Trophoblast cell (in vitro differentiated cells and primary cell): Measurements from ENCODE around the gene CALHM4.

Experiments
- DNase-seq, 2 donors: peaks; one replicate each; pipeline ENCODE4 v3.0.0-alpha.2; 2016
- H2AFZ ChIP-seq: 2 replicates; pipeline ENCODE4 v1.6.1; 2013; ENCODE audit warnings: low read length, moderate library complexity, mild to moderate bottlenecking; ENCODE audit not compliant: insufficient read depth, poor library complexity
- H2AK5ac ChIP-seq: 2 replicates; pipeline ENCODE4 v1.6.1; 2013; ENCODE audit warnings: mild to moderate bottlenecking, low read length
- H2BK120ac ChIP-seq: 2 replicates; pipeline ENCODE4 v1.6.1; 2013; ENCODE audit warnings: low read length, mild to moderate bottlenecking, moderate library complexity; ENCODE audit not compliant: insufficient read depth, poor library complexity
- H2BK12ac ChIP-seq: 2 replicates; pipeline ENCODE4 v1.6.1; 2013; ENCODE audit warnings: mild to moderate bottlenecking, low read length, moderate library complexity
- H2BK5ac ChIP-seq: 2 replicates; pipeline ENCODE4 v1.6.1; 2013; ENCODE audit warnings: low read length, low read depth, moderate library complexity, mild to moderate bottlenecking; ENCODE audit not compliant: poor library complexity
- H3K14ac ChIP-seq: 2 replicates; pipeline ENCODE4 v1.6.1; 2013; ENCODE audit warnings: mild to moderate bottlenecking, low read length
- H3K18ac ChIP-seq: 2 replicates; pipeline ENCODE4 v1.6.1; 2013; ENCODE audit warnings: mild to moderate bottlenecking, low read length
- H3K23ac ChIP-seq: 2 replicates; pipeline ENCODE4 v1.6.1; 2013; ENCODE audit warnings: low read length
- H3K27ac ChIP-seq: 2 replicates; pipeline ENCODE4 v1.5.1; 2013; ENCODE audit warnings: low read depth, mild to moderate bottlenecking, inconsistent platforms, low read length, moderate library complexity
- H3K27me3 ChIP-seq: 2 replicates; pipeline ENCODE4 v1.6.1; 2013; ENCODE audit warnings: inconsistent platforms, mild to moderate bottlenecking, low read length, moderate library complexity; ENCODE audit not compliant: insufficient read depth
- H3K36me3 ChIP-seq, 2 experiments: 1 replicate in 1 of 2; 2 replicates in 1 of 2; pipeline ENCODE4 v1.6.1; 2013; ENCODE audit warnings: low read length in 2 of 2, mild to moderate bottlenecking in 2 of 2, moderate library complexity in 1 of 2; ENCODE audit not compliant: insufficient read depth in 2 of 2, control insufficient read depth in 1 of 2
- H3K4ac ChIP-seq: 2 replicates; pipeline ENCODE4 v1.6.1; 2013; ENCODE audit warnings: low read depth, mild to moderate bottlenecking, low read length, moderate library complexity
- H3K4me1 ChIP-seq, 2 experiments: 1 replicate in 1 of 2; 2 replicates in 1 of 2; pipeline ENCODE4 v1.6.1; 2013; ENCODE audit warnings: low read length in 2 of 2, mild to moderate bottlenecking in 2 of 2, moderate library complexity in 1 of 2; ENCODE audit not compliant: insufficient read depth in 2 of 2, control insufficient read depth in 1 of 2
- H3K4me2 ChIP-seq: 2 replicates; pipeline ENCODE4 v1.6.1; 2013; ENCODE audit warnings: inconsistent platforms, mild to moderate bottlenecking, low read length, moderate library complexity
- H3K4me3 ChIP-seq: 2 replicates; pipeline ENCODE4 v1.5.1; 2013; ENCODE audit warnings: mild to moderate bottlenecking, low read depth, low read length, inconsistent platforms
- H3K79me1 ChIP-seq: one replicate; pipeline ENCODE4 v1.6.1; 2013; ENCODE audit warnings: low read length
- H3K79me2 ChIP-seq: 2 replicates; pipeline ENCODE4 v1.6.1; 2013; ENCODE audit warnings: low read length, mild to moderate bottlenecking; ENCODE audit not compliant: control insufficient read depth, insufficient read depth, poor library complexity
- H3K9ac ChIP-seq: 2 replicates; pipeline ENCODE4 v1.6.1; 2013; ENCODE audit warnings: mild to moderate bottlenecking, low read length
- H3K9me3 ChIP-seq: 2 replicates; pipeline ENCODE4 v1.6.1; 2013; ENCODE audit warnings: low read depth, mild to moderate bottlenecking, control low read depth, inconsistent platforms, low read length; ENCODE audit not compliant: insufficient read depth
- H4K12ac ChIP-seq: 2 replicates; pipeline ENCODE4 v1.6.1; 2013; ENCODE audit warnings: low read depth, mild to moderate bottlenecking, low read length, moderate library complexity
- H4K8ac ChIP-seq: 2 replicates; pipeline ENCODE4 v1.6.1; 2013; ENCODE audit warnings: low read depth, mild to moderate bottlenecking, low read length, moderate library complexity
- H4K91ac ChIP-seq: one replicate; pipeline ENCODE4 v1.6.1; 2013; ENCODE audit warnings: low read depth, mild to moderate bottlenecking, low read length, moderate library complexity
- WGBS: extraction: QIAGEN DNeasy Blood & Tissue Kit; methylation state at CpG from one replicate; pipeline ENCODE4 v1.1.7; 2013; ENCODE audit warnings: missing lambda C conversion rate; ENCODE audit not compliant: insufficient read length, insufficient coverage; ENCODE audit errors: extremely low coverage; 5-methylcytosine and 5-hydroxymethylcytosine counted together

The CALHM4 gene

GRCh38 chr6:116568821-116569755 lies 15.5 kb downstream of the CALHM4 start:
- Histone ChIP-seq H3K9ac (no peak overlapping the region), H2BK120ac (no peak overlapping the region), H3K9me3 (no peaks in the 10 kb centered on the region), H2AFZ (no peak overlapping the region), H3K27ac (no peak overlapping the region), H3K4me2 (no peak overlapping the region), H3K4me1 (peaks cover 2% of the 10 kb centered on the region in 2 experiments), H3K36me3 (no peaks in the 10 kb centered on the region), H4K8ac (no peak overlapping the region), H2AK5ac (no peak overlapping the region), H4K12ac (no peak overlapping the region), H3K79me2 (peaks cover 9% of the 10 kb centered on the region), H2BK5ac (no peak overlapping the region), H3K14ac (no peak overlapping the region), H4K91ac (no peak overlapping the region), H3K18ac (no peak overlapping the region), H3K79me1 (peaks cover 8% of the 10 kb centered on the region), H3K4me3 (no peak overlapping the region), H2BK12ac (no peak overlapping the region), H3K27me3 (no peaks in the 10 kb centered on the region), H3K23ac (no peak overlapping the region), H3K4ac (no peak overlapping the region)
- no CpG with 5 or more reads among the region's 7 CpGs for WGBS
- no peak for DNase-seq

DNA sequence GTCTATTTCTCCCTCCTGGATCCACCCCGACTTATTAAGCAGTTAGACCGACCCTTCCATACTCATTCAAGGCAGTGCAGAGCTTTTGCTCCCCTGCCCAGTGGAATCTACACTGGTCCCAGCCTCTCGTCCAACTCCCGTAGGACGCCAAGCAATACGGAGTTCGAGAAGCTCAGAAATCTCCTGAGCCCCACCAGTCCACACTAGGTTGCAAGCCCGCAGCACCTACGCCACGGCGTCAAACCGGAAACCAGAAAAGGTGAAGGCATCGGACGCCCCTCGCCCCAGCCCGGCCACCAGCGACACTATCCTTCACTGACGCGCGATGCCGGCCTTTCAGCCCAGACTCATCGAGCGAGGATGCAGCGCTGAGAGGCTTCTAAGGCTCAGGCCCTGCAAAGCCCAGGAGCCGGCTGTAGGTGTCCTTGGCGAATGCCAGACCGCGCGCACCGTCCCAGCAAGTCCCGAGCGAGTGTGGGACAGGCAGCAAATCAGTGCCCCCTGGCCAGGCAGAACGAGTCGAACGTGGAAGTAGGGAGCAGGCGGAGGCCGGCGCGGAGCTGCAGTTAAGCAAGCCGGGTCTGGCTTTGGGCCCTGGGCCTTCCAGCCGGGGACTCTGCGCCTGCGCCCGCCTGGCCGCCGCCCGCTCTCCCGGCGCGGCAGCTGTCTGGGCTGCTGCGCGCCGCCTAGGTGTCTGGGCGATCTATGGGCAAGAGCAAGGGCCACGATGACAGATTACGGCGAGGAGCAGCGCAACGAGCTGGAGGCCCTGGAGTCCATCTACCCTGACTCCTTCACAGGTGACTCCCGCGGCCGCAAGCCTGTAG lies 17.5 kb downstream of the CALHM4 start, which contains the start of gene RWDD1:
Gene RWDD1 (plus strand): TSS at position 649 of the 827 bp plus-strand sequence. CDS start 79 bp downstream, at position 728.
- H2AFZ ChIP-seq: peak within 1 kb of the TSS; percentile 56
- peak within 1 kb of the TSS; percentile 93 for H3K27ac ChIP-seq
- peak within 1 kb of the TSS; percentile 85 for H2BK5ac ChIP-seq
- H3K4me2 ChIP-seq: peak within 1 kb of the TSS; percentile 91
- H3K79me2 ChIP-seq: peaks cover 9% of the 10 kb centered on the region
- peak within 1 kb of the TSS; percentile 75 for H4K91ac ChIP-seq
- peaks cover 3 to 4% of the 10 kb centered on the region in 2 experiments for H3K36me3 ChIP-seq
- H3K23ac ChIP-seq: no peak within 1 kb of the TSS
- H3K9me3 ChIP-seq: no peaks in the 10 kb centered on the region
- no peaks in the 10 kb centered on the region for H3K27me3 ChIP-seq
- H3K4me3 ChIP-seq: peak within 1 kb of the TSS; percentile 95
- peak within 1 kb of the TSS; percentile 83 for H4K12ac ChIP-seq
- H3K18ac ChIP-seq: peak within 1 kb of the TSS; percentile 94
- peaks cover 8% of the 10 kb centered on the region for H3K79me1 ChIP-seq
- H3K9ac ChIP-seq: peak within 1 kb of the TSS; percentile 97
- H4K8ac ChIP-seq: peak within 1 kb of the TSS; percentile 99
- peak within 1 kb of the TSS; percentile 37 for H3K4ac ChIP-seq
- H2BK12ac ChIP-seq: no peak within 1 kb of the TSS
- H3K4me1 ChIP-seq: peaks cover 2% of the 10 kb centered on the region in 2 experiments
- H2AK5ac ChIP-seq: no peak within 1 kb of the TSS
- peak; percentile 99 to 100 for DNase-seq
- H3K14ac ChIP-seq: peak within 1 kb of the TSS; percentile 83
- H2BK120ac ChIP-seq: peak within 1 kb of the TSS; percentile 47
- no CpG with 5 or more reads among the region's 62 CpGs for WGBS

GRCh38 chr6:116571683-116572000 lies 18.1 kb downstream of the CALHM4 start:
- no peaks in the 10 kb centered on the region for H3K9me3 ChIP-seq
- peaks cover 9% of the 10 kb centered on the region for H3K79me2 ChIP-seq
- peak overlapping the region; percentile 47 for H2AFZ ChIP-seq
- DNase-seq: no peak
- H2BK120ac ChIP-seq: peak overlapping the region; percentile 34
- peak overlapping the region; percentile 11 for H3K4ac ChIP-seq
- H4K8ac ChIP-seq: peak overlapping the region; percentile 75
- no peaks in the 10 kb centered on the region for H3K27me3 ChIP-seq
- H2AK5ac ChIP-seq: no peak overlapping the region
- H3K14ac ChIP-seq: peak overlapping the region; percentile 47
- peaks cover 3 to 4% of the 10 kb centered on the region in 2 experiments for H3K36me3 ChIP-seq
- H3K23ac ChIP-seq: no peak overlapping the region
- peak overlapping the region; percentile 73 for H3K27ac ChIP-seq
- H3K4me3 ChIP-seq: peak overlapping the region; percentile 95
- H2BK5ac ChIP-seq: peak overlapping the region; percentile 19
- peak overlapping the region; percentile 88 for H3K9ac ChIP-seq
- peak overlapping the region; percentile 16 for H4K91ac ChIP-seq
- H3K4me2 ChIP-seq: peak overlapping the region; percentile 91
- H3K18ac ChIP-seq: peak overlapping the region; percentile 12
- no CpG with 5 or more reads among the region's 12 CpGs for WGBS
- H3K4me1 ChIP-seq: peaks cover 2% of the 10 kb centered on the region in 2 experiments
- H2BK12ac ChIP-seq: no peak overlapping the region
- H4K12ac ChIP-seq: peak overlapping the region; percentile 20
- peaks cover 8% of the 10 kb centered on the region for H3K79me1 ChIP-seq

DNA sequence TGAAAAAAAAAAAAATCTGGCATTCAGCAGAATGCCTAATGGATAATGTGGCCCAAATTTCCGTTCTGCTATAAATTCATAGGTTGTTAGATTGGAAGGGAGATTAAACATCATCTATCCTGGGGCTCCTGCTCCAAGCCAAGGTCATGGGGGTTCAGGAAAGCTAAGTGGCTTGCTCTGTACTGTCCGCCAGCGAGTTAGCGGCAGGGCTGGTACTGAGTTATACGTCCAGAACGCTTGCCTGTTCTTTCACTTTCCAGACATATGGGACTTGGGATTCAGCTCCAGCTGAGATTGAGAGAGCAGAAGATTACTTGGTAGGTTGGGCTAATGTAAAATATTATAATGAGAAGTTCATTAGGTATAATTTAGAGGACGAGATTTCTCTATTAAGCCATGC lies 18.6 kb downstream of the CALHM4 start:
- Histone ChIP-seq H3K4me2 (peak overlapping the region; percentile 91), H2AFZ (no peak overlapping the region), H3K27me3 (no peaks in the 10 kb centered on the region), H3K79me2 (peaks cover 9% of the 10 kb centered on the region), H4K91ac (no peak overlapping the region), H3K4me1 (peaks cover 2% of the 10 kb centered on the region in 2 experiments), H2AK5ac (no peak overlapping the region), H2BK5ac (no peak overlapping the region), H3K14ac (no peak overlapping the region), H3K4ac (peak overlapping the region; percentile 30), H3K36me3 (peaks cover 3 to 4% of the 10 kb centered on the region in 2 experiments), H3K79me1 (peaks cover 8% of the 10 kb centered on the region), H2BK120ac (no peak overlapping the region), H4K8ac (no peak overlapping the region), H3K4me3 (peak overlapping the region; percentile 70), H3K9ac (peak overlapping the region; percentile 77), H3K27ac (no peak overlapping the region), H3K9me3 (no peaks in the 10 kb centered on the region), H3K18ac (no peak overlapping the region), H3K23ac (no peak overlapping the region), H4K12ac (no peak overlapping the region), H2BK12ac (no peak overlapping the region)
- no CpG with 5 or more reads among the region's 7 CpGs for WGBS
- DNase-seq: peak in 1 of 2 donors; percentile 27
